GM20000 (cell line): ENCODE results near the gene GRID2.
A peak's percentile ranks its signal among the peaks of the same experiment; 100 is the strongest.
"Not testable (repeated sequence)": the region's sequence is repeated elsewhere in the genome, so short reads cannot be mapped to it uniquely, and the experiment has no call there.

Experiments
- DNase-seq: peaks from one replicate; pipeline ENCODE4 v3.0.0; 2012; ENCODE audit warnings: low spot score
- CTCF ChIP-seq: IDR thresholded peaks from 2 replicates; pipeline ENCODE4 v1.5.1; 2012; ENCODE audit warnings: mild to moderate bottlenecking, control low read depth; ENCODE audit errors: extremely low read depth, missing control alignments

GRID2 gene

DNA sequence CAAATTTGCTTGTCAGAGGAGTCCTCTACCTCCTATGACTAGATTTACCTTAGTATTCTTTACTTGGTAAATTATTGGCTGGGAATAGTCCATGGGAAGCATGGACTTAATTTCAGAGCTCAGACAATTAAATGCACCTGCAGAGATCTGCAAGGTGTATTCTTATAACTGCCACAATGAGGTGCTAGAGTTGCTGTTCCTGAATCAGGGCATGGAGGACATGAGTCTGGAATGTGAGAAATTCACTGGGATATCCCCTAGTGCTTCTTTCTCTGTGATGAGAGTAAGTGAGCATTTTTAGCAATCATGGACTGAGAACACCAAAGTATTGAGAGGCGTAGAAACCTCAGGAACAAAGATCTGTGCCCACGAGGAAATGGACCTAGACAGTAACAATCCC, 32.9 kb upstream of the GRID2 start:
- DNase-seq = no peak
- TF ChIP-seq CTCF = no peak

- DNase-seq = not testable (repeated sequence)
These were observed 32.2 kb upstream of the GRID2 start for GRCh38 chr4:92271551-92271950.

- DNase-seq = not testable (repeated sequence)
These were observed 26.5 kb upstream of the GRID2 start for GRCh38 chr4:92277057-92277881.

DNA sequence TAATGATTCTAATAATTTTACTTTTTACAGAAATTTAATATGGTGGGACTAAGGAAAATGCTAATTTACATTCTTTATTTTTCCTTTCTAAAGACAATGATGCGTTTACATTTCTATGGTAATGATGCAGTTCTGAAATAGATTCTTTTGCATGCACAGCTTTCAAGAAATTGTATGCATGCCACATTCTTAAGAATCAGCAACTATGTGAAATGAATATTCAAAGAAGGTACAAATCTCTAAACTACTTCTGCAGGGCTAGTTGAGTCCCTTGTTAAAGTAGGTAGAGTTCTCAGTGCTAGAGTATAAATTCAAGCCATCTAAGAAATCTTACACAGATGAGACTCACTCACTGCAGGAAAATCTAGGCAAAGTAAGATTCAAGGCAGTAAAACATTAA, 24.5 kb upstream of the GRID2 start:
- TF ChIP-seq CTCF = no peak
- DNase-seq = no peak

DNA sequence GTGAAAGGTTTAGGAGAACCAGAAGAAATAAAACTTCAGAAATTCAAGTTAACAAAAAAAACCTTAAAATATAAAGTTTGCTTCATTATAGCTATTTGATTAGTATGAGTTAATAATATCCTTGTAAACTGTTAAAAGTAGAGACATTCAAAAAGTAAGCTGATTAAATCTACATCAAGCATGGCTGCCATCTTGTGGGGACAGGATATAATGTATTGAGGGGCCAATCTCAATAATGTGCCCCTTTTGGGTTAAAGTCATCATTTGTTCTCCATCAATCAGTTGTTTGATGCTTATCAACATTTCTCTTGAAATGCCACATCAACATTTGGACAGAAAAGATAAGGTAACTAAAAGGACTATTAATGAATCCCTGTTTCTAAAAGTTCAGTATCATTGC, 4.6 kb upstream of the GRID2 start:
- TF ChIP-seq CTCF = no peak

GRCh38 chr4:92304121-92304520, 355 bp downstream of the GRID2 start:
- no peak for DNase-seq
- TF ChIP-seq CTCF = no peak

More for the DNA sequence above, 4.6 kb upstream of the GRID2 start:
- DNase-seq = no peak

DNA sequence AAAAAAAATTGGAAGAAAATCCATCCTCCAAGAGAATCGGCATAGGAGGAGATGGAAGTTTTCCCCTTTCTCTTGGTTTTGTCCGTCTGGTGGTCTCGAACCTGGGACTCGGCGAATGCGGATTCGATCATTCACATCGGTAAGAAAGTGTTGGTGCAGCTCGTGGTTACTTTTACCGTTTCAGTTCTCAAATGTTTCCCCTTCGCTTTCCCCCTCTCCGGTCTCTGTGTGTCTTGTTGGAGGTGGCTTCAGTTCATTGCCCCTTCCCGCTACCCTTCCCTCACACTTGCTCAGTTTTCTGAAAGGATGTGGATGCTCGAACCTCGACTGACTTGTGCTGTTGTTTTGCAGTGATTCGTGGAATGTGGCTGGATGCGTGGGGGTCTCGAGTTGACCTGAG, 840 bp downstream of the GRID2 start:
- no peak for TF ChIP-seq CTCF
- DNase-seq = peak; percentile 26

GRCh38 chr4:92305148-92305877, 1.5 kb downstream of the GRID2 start:
- peak; percentile 23 for DNase-seq
- no peak for TF ChIP-seq CTCF
